ENCODE data around the gene GPR68.

GRCh38 chr14:91281346-91281745, 36.8 kb upstream of the GPR68 start:
- TF ChIP-seq POLR2A (IDR thresholded peaks at IDR 0.05), result no peak
- TF ChIP-seq POLR2AphosphoS5 (IDR thresholded peaks at IDR 0.05), result no peak

Measured in suprapubic skin (tissue), 4 donors.